MV-4-11 (cell line): Measurements from ENCODE around the gene MARCHF3.
"Not testable (repeated sequence)": the region's sequence is repeated elsewhere in the genome, so short reads cannot be mapped to it uniquely, and the experiment has no call there.

Experiments
- DNase-seq: peaks from one replicate; lab custom pipeline; 2025; lab: John Stamatoyannopoulos, UW

MARCHF3 gene

GRCh38 chr5:126847826-126848251 is 182.5 kb downstream of the MARCHF3 start:
- DNase-seq = no peak

GRCh38 chr5:126847456-126847820 is 182.9 kb downstream of the MARCHF3 start:
- DNase-seq = no peak

- no peak for DNase-seq
Observed at GRCh38 chr5:126846744-126847455, 183.5 kb downstream of the MARCHF3 start.

- DNase-seq = no peak
Observed at GRCh38 chr5:126846344-126846743, 184.0 kb downstream of the MARCHF3 start.

GRCh38 chr5:126845470-126846070 is 184.8 kb downstream of the MARCHF3 start:
- peak; percentile 57 for DNase-seq

- DNase-seq = not testable (repeated sequence)
Observed at GRCh38 chr5:126843375-126843774, 187.0 kb downstream of the MARCHF3 start.

GRCh38 chr5:126839407-126839806 is 191.0 kb downstream of the MARCHF3 start:
- DNase-seq = not testable (repeated sequence)

- DNase-seq = no peak
Observed at GRCh38 chr5:126837906-126838539, 192.3 kb downstream of the MARCHF3 start.

- DNase-seq = no peak
Observed at GRCh38 chr5:126837242-126837641, 193.1 kb downstream of the MARCHF3 start.

- no peak for DNase-seq
Observed at GRCh38 chr5:126836778-126837177, 193.6 kb downstream of the MARCHF3 start.

GRCh38 chr5:126831156-126831555 is 199.2 kb downstream of the MARCHF3 start:
- no peak for DNase-seq

GRCh38 chr5:126830061-126830460 is 200.3 kb downstream of the MARCHF3 start:
- no peak for DNase-seq

- DNase-seq = no peak
Observed at GRCh38 chr5:126829098-126829497, 201.3 kb downstream of the MARCHF3 start.

- no peak for DNase-seq
Observed at GRCh38 chr5:126826619-126827215, 203.6 kb downstream of the MARCHF3 start.

- no peak for DNase-seq
Observed at GRCh38 chr5:126819253-126819652, 211.1 kb downstream of the MARCHF3 start.

GRCh38 chr5:126818736-126819135 is 211.6 kb downstream of the MARCHF3 start:
- no peak for DNase-seq
